ENCODE measurements around the gene MYO1C. TPM values are rescaled to one million over a fixed set of nuclear protein-coding genes. Genes with fewer than 3 reads are reported as not detected.
A peak's percentile ranks its signal among the peaks of the same experiment; 100 is the strongest.

MYO1C gene
- total RNA-seq, 1 donor from 2014 or later, result 322 TPM

GRCh38 chr17:1431631-1432104, 60.8 kb downstream of the MYO1C start:
- ATAC-seq, result no peak
- Histone ChIP-seq H3K4me1 (peaks cover 3% of the 10 kb centered on the region), H3K4me3 (no peak overlapping the region), H3K36me3 (peaks cover 46% of the 10 kb centered on the region), H3K9me3 (no peaks in the 10 kb centered on the region), H3K27me3 (no peaks in the 10 kb centered on the region), H3K27ac (no peak overlapping the region)
- DNase-seq, result no peak
- intact Hi-C loops (cut with DNase I), result loop anchor here (10.0 kb wide), 1 partner anchor 67 kb away; no protein-coding TSS in a partner anchor
- TF ChIP-seq CTCF (IDR thresholded peaks at IDR 0.05), result no peak

GRCh38 chr17:1423456-1424135, 68.9 kb downstream of the MYO1C start:
- peak; percentile 75 for ATAC-seq
- intact Hi-C loops (cut with DNase I), result no loop called here

GRCh38 chr17:1422885-1423284, 69.6 kb downstream of the MYO1C start:
- peak; percentile 88 for ATAC-seq
- intact Hi-C loops (cut with DNase I), result no loop called here
- H3K27me3 ChIP-seq, result no peaks in the 10 kb centered on the region
- no peak overlapping the region for H3K4me3 ChIP-seq
- no peak for TF ChIP-seq CTCF (IDR thresholded peaks at IDR 0.05)
- peaks cover 56% of the 10 kb centered on the region for H3K36me3 ChIP-seq
- no peaks in the 10 kb centered on the region for H3K9me3 ChIP-seq
- no peak for DNase-seq
- peaks cover 4% of the 10 kb centered on the region for H3K4me1 ChIP-seq
- H3K27ac ChIP-seq, result no peak overlapping the region

More at GRCh38 chr17:1423456-1424135, 68.9 kb downstream of the MYO1C start:
- TF ChIP-seq CTCF (IDR thresholded peaks at IDR 0.05), result no peak
- H3K9me3 ChIP-seq, result no peaks in the 10 kb centered on the region
- H3K4me1 ChIP-seq, result peaks cover 4% of the 10 kb centered on the region
- H3K36me3 ChIP-seq, result peaks cover 56% of the 10 kb centered on the region
- no peak for DNase-seq
- H3K27ac ChIP-seq, result no peak overlapping the region
- H3K4me3 ChIP-seq, result no peak overlapping the region
- no peaks in the 10 kb centered on the region for H3K27me3 ChIP-seq

- Histone ChIP-seq H3K4me3 (no peak overlapping the region), H3K27me3 (no peaks in the 10 kb centered on the region), H3K4me1 (peaks cover 4% of the 10 kb centered on the region), H3K9me3 (no peaks in the 10 kb centered on the region), H3K27ac (no peak overlapping the region), H3K36me3 (peaks cover 53% of the 10 kb centered on the region)
- DNase-seq, result no peak
- TF ChIP-seq CTCF (IDR thresholded peaks at IDR 0.05), result no peak
- intact Hi-C loops (cut with DNase I), result no loop called here
- no peak for ATAC-seq
These were observed 71.0 kb downstream of the MYO1C start for GRCh38 chr17:1421470-1421869.

GRCh38 chr17:1420981-1421380, 71.5 kb downstream of the MYO1C start:
- no peaks in the 10 kb centered on the region for H3K27me3 ChIP-seq
- H3K36me3 ChIP-seq, result peaks cover 48% of the 10 kb centered on the region
- ATAC-seq, result no peak
- H3K4me3 ChIP-seq, result no peak overlapping the region
- no peak for DNase-seq
- intact Hi-C loops (cut with DNase I), result no loop called here
- no peak overlapping the region for H3K27ac ChIP-seq
- H3K4me1 ChIP-seq, result peaks cover 4% of the 10 kb centered on the region
- no peaks in the 10 kb centered on the region for H3K9me3 ChIP-seq
- no peak for TF ChIP-seq CTCF (IDR thresholded peaks at IDR 0.05)
